Activated CD8-positive, alpha-beta memory T cell treated with anti-CD3 and anti-CD28 coated beads, Interleukin-2, amount 50 U/mL, for 4 hours (primary cell): ENCODE measurements around the gene RAB11FIP5.
"Not testable (repeated sequence)": the region's sequence is repeated elsewhere in the genome, so short reads cannot be mapped to it uniquely, and the experiment has no call there.

ENCODE experiments used
- DNase-seq: peaks from one replicate; pipeline ENCODE4 v3.0.0-alpha.2; 2020

RAB11FIP5 gene, protein sequence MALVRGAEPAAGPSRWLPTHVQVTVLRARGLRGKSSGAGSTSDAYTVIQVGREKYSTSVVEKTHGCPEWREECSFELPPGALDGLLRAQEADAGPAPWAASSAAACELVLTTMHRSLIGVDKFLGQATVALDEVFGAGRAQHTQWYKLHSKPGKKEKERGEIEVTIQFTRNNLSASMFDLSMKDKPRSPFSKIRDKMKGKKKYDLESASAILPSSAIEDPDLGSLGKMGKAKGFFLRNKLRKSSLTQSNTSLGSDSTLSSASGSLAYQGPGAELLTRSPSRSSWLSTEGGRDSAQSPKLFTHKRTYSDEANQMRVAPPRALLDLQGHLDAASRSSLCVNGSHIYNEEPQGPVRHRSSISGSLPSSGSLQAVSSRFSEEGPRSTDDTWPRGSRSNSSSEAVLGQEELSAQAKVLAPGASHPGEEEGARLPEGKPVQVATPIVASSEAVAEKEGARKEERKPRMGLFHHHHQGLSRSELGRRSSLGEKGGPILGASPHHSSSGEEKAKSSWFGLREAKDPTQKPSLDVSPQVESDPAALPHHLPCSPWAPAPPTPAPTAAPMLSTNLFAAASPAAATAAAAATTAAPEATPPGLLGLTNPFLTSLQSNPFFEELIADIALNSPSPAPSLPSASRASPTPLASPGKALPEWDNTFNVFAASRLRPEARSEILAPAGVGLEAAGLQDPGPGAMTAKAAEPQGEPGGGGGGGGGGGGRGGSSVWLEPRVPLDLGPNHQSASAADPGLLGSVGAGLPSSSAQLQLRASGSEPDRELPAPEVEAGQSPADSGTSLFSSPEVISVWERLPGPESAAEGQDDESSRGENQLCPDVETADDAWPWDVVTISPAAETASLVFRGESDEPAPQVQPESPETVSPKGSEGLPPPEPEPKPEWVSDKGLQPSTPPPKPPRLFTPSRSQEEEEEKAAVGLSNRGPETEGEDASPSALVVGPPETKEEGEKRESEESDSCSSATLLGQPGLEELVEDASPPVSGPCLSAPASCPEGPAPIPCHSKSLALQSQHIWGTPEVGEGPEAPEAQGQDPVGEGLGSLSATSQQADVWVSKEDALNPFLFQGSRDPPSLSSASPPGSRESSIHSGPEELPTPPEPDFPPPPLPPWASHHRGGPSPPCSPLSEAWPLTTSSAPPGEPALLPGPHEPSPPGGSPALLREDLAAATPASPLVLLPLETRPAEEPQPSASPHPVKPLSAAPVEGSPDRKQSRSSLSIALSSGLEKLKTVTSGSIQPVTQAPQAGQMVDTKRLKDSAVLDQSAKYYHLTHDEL (N-terminal part only)

DNA sequence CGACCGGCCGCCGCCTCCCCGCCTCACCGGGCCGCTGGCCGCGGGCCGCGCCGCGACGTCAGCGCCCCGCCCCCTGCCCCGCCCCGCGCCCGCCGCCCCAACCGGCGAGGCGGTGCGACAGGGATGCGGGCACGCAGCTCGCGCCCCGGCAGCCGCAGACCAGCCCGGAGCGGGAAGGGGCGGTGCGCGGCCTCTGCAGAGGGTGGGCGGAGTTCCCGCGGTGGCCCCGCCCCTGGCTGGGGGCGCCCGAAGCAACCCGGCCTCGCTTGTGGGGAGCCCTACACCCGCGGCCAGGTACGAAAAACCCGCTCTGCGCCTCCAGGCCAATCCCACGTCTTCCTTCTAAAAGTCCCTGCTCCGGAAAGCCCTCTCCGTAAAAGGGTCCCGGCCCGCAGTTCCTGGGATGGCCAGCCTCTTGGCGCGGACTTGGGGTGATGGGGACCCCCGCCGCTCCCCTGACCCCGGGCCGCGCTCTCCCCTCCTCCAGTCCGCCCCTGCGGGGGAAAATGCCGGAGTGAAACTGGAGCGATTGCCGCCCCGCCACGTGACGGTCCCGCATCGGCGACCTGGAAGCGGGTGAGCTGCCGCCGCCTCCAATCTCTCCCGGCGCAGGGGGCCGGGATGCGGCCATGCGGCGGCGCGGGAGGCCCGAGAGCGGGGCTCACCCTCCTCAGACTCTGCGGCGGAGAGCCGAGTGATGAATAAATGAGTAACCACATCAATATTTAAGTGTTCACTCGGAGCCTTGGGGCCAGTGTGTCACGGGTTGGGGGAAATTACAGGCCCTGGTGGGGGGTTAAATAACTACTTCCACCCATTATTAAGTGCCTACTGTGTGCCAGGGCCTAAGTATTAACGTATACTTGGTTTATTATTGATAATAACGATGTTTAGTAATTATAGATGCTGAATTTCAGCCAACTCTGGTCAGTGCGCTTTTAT lies at the start of gene RAB11FIP5:
RAB11FIP5 (minus strand) TSS at position 36 of the 942 bp plus-strand sequence. CDS start 171 bp downstream, outside the sequence.
- DNase-seq, result peak; percentile 79

DNA sequence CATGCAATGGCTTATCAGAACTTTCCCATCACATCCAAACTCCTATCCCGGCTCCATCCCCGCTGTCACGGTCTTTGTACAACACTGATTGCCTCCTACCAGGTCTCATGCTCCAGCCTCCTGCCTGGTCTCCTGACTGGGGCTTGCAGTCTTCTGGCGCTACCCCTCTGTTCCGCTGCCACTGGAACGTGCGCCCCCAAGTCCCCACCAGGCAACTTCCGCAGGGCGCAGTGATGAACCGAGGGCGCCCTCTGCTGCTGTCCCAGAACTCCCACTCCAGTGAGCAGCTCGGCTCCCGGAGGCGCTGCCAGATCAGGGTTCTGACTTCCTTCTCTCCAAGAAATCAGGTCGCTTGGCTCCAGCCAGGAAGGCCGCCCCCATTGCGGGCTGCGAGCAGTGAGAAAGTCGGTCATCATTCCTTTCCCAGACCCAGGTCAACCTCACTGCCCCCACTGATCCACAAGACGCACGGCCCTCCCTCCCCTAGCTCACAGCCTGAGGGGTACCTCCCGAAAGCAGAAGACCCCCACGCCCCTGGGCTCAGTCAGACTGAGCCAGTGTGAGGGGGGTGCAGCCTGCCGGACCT lies 43.9 kb upstream of the RAB11FIP5 start:
- DNase-seq, result peak; percentile 45

DNA sequence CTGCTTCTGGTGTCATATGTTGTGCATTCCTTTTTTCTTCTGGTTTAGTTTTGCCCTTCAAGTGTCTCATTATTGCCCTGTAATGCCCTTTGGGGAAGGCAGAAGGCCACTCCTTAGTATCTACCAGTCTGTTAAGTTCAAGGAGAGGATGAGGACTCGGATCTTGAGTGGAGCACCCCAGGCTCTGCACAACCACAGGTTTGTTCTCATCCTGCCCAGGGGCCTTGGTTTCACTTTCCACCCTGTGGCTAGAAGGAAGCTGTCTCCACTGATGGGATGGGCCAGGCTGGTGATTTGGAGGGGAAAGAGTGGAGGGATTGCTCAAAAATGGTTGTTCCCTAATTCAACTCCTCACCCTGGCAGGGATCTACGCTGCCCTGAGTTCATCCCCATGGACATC lies 30.2 kb upstream of the RAB11FIP5 start:
- DNase-seq, result no peak

DNA sequence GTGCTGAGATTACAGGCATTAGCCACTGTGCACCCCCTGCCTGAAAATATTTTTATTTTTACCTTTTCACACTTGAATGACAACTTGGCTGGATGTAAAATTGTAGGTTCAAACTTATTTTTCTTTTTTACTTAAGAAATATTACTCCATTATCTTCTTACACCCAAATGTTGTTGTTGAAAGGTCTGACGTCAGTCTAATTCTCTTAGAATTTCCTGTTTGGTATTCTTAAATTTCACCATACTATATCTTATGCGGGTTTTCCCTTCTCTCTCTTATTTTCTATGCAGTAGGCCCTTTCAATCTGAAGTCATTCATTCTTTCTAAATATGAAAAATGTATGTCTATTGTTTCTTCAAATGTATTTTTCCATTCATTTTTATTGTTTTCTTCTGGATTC lies 29.1 kb upstream of the RAB11FIP5 start:
- DNase-seq, result no peak

DNA sequence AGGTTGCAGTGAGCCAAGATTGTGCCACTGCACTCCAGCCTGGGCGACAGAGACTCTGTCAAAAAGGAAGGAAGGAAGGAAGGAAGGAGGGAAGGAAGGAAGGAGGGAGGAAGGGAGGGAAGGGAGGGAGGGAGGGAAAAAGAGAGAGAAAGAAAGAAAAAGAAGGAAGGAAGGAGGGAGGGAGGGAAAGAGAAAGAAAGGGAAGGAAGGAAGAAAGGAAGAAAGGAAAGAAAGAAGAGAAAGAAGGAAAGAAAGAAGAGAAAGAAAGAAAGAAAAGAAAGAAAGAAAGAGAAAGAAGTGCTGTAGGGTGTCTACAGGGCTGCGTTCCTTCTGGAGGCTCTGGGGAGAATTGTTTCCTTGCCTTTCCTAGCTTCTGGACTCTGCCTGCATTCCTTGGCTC lies 22.5 kb upstream of the RAB11FIP5 start:
- no peak for DNase-seq

DNA sequence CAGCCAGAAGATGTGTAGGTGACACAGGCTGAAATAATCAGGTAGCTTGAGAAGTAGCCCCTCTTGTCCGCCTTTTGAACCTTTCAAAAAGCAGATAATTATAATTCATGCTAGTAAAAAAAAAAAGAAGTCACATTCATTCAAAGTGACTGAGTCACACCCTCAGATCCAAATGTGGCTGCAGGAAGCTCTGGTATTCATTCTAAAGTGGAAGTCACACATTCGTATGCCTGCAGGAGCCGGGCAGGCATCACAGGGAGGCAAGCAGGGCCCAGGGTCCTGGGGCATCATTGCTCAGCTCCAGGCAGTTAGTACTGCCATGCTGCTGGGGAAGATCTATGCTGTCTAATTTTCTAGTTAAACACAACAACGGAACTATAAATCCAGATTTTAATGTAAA lies 21.7 kb upstream of the RAB11FIP5 start:
- DNase-seq, result no peak

DNA sequence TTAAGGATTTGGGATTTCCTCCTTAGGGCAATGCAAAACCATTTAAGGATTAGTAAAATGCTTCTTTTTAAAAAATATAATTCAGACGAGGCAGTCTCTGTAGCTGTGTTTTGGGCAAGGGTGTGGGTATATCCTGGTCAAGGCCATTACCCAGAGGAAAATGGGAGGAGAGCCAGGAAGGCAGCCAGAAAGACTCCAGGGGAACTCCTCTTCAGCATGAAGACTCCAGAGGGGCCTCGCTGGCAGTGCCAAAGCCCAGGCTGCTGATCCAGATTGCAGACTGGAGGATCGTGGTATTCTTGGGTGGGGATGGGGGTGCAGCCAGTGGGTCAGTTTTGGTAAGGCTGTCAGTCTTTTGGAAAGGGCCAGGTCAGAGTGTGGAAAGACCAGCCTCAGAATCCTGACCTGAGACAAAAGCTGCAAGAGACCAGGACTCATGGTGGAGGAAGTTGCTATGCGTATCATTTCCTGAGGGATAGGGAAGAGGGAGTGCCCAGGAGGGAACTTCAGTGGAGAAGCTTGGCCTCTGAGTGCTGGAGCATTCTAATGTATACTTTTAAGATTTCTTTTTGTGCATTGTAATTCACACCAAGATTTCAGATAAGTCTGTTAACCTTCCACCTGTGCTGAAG lies 20.9 kb upstream of the RAB11FIP5 start:
- no peak for DNase-seq

DNA sequence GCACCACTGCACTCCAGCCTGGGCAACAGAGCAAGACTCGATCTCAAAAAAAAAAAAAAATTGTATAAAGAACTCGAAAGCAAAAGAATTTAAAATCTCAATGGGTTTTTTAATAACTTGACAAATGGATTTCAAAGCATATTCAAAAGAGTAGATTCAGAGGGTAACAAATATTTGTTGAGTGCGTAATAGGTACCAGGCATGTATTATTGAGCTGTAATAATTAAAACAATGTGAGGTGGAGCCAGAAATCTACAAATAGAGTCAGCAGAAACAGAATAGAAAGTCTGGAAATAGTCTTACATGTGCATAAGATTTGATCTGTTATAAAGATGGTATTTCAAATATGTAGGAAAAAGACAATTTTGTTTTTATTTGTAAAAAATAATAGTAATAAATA lies 19.1 kb upstream of the RAB11FIP5 start:
- DNase-seq, result no peak

DNA sequence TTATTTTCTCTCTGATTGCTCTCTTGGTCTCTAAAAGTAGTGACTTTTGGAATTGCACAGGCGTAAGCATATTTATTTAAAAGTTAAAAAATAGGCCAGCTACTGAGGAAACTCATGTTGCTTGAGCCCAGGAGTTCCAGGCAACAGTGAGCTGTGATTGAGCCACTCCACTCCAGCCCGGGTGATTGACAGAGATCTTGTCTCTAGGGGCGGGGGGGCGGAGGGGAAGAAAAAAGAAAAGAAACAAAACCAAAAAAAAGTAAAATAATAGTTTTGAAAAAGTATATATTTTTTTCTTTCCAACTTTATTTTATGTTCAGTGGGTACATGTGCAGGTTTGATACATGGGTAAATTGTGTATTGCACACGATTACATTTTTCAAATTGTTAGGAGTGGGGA lies 18.0 kb upstream of the RAB11FIP5 start:
- no peak for DNase-seq

DNA sequence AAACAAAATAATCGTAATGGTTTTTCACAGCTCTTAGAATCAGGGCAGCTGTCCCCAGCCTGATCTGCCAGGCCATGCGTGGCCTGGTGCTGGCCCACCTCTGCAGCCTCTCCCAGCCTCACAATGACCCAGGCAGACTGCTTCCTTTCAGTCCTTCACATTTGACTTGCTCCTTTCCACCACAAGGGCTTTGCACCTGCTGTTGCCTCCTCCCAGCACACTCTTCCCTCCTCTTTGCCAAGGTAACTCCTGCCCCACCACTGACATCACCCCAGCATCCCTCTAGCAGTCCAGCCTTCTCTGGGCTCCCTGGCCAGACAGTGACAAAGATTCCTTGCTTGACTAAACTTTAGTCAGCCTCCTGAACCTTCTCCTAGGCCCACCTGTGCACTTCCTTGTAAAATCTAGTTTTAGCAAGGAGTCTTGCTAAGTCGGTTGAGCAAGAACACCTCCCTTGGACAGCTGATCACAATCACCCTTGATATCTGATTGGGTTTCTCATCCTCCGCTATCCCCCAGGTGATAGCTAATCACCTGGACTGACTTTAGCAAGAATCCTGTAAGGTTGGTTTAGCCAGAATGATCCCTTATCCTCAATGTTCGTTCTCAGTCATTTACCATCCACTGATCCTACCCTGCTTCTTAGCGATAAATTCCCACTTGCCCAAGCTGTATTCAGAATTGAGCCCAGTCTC lies 16.2 kb upstream of the RAB11FIP5 start:
- no peak for DNase-seq

DNA sequence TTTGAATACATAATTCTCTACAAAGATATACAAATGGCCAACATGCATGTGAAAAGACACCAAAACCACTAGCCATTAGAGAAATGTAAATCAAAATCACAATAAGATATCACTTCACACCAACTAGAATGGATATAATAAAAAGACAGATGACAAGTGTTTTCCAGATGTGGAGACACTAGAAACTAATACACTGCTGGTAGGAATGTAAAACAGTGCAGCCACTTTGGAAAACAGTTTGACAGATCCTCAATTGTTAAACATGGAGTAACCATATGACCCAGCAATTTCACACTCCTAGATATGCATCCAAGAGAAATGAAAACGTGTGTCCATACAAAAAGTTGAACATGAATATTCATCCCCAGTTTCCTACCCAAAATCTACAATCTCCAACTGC lies 9.8 kb upstream of the RAB11FIP5 start:
- no peak for DNase-seq

DNA sequence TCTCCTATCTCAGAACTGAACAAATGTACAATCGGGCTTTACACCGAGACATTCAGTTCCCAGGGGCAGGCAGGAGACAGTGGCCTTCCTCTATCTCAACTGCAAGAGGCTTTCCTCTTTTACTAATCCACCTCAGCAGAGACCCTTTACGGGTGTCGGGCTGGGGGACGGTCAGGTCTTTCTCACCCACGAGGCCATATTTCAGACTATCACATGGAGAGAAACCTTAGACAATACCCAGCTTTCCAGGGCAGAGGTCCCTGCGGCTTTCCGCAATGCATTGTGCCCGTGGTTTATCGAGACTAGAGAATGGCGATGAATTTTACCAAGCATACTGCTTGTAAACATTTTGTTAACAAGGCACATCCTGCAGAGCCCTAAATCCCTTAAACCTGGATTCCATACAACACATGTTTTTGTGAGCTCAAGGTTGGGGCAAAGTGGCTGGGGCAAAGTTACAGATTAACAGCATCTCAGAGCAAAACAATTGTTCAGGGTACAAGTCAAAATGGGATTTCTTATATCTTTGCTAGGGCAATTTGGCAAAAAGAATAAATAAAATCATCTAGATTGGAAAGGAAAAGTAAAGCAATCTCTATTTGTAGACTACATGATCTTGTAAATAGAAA lies 7.0 kb upstream of the RAB11FIP5 start:
- DNase-seq, result not testable (repeated sequence)

DNA sequence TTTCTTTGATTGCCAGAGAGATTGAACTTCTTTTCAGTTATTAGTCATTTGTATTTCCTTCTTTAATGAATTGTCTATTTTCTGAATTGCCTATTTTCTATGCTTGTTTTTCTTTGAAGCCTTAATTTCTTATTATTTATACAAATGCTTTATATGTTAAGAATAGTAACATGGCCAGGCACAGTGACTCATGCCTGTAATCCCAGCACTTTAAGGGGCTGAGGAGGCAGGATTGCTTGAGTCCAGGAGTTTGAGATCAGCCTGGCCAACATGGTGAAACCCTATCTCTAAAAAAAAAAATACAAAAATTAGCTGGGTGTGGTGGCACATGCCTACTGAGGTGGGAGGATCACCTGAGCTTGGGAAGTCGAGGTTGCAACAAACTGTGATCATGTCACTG lies 4.7 kb upstream of the RAB11FIP5 start:
- DNase-seq, result no peak

DNA sequence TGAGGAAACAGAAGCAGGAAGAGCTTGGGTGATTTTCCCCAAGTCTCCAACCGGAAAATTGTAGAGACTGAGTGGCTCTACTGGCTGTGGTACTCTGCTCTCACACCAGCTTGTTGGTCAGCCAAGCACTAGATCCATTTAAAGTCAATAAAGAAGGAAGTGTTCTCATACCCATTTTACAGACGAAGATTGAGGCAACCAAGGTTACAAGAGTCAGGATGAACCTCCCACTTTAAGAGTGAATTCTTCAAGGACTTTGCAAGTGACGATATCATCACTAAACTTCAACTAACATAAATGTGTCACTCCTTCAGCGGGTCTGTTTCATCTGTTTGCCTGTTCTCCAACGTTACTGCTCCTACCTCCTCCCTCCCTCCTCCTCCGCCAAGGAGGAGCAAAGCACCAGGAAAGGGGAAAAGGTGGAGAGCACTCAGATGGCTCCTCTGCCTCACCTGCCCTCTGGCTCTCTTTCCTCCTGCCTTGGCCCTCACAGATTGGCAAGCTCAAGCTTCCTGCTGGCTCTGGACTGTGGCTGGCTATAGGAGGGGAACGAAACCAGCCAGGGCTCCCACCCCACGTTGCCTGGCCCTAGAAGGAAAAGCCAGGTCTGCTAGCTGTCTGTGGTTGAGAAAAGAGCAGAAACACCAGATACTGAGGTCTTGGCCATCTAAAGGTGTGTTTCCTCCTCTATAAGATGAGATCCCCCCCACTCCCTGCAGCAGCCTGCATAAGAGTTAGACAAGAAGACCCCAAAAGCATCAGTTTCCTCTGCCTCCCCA lies 3.6 kb upstream of the RAB11FIP5 start:
- DNase-seq, result no peak

DNA sequence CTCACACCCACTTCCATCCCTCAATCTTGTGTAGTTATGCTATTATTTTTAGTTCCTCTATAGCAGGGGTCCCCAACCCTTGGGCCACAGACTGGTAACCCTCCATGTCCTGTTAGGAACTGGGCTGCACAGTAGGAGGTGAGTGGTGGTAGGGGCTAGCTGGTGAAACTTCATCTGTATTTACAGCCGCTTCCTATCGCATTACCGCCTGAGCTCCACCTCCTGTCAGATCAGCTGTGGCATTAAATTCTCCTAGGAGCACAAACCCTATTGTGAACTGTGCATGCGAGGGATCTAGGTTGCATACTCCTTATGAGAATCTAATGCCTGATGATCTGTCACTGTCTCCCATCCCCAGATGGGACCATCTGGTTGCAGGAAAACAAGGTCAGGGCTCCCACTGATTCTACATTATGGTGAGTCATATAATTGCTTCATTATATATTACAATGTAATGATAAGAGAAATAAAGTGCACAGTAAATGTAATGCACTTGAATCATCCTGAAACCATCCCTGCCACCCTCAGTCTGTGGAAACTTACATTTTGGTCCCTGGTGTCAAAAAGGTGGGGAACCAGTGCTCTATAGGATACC lies 1.6 kb upstream of the RAB11FIP5 start:
- DNase-seq, result no peak

DNA sequence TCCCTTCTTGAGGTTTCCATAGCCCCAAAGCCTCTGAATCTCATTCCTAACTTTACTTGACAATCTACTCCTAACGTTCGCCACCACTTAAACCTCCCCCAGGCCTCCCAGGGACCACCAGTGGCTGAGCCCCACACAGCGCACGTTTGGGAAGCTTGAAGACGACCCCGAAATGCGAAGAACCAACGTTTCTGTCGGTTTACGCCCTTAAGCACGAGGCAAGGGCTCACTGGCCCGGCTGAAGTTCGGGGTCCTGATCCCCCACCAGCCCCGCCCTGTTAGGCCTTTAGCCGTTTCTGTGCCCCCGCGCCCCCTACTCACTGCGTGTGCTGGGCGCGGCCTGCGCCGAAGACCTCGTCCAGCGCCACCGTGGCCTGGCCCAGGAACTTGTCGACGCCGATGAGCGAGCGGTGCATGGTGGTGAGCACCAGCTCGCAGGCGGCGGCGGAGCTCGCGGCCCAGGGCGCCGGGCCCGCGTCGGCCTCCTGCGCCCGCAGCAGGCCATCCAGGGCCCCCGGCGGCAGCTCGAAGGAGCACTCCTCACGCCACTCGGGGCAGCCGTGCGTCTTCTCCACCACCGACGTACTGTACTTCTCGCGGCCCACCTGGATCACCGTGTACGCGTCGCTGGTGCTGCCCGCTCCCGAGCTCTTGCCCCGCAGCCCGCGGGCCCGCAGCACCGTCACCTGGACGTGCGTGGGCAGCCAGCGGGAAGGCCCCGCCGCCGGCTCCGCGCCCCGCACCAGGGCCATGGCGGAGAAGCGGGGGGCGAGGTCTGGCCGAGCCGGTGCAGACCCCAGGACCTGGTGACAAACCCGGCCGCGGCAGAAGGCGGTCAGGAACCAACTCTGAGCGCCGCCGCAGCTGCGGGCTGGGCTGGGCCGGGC lies 479 bp downstream of the RAB11FIP5 start:
- peak; percentile 24 for DNase-seq
